ENCODE results near the gene ADAM15. TPM values are rescaled to one million over a fixed set of nuclear protein-coding genes. Genes with fewer than 3 reads are reported as not detected.

Gene ADAM15
- total RNA-seq = 100 to 1,000 TPM; 304 to 327 (median 321) TPM

- WGBS = 0% methylated on average over 1 of the region's 99 CpGs
- TF ChIP-seq CTCF (IDR thresholded peaks at IDR 0.05) (peak; percentile 82 to 96), POLR2A (IDR thresholded peaks at IDR 0.05) (no peak), EP300 (IDR thresholded peaks at IDR 0.05) (no peak), POLR2AphosphoS5 (IDR thresholded peaks at IDR 0.05) (peak in 1 of 3 donors; percentile 71)
- Histone ChIP-seq H3K36me3 (peaks cover 23% of the 10 kb centered on the region), H3K4me1 (peaks cover 46% of the 10 kb centered on the region), H3K4me3 (peak within 1 kb of the TSS; percentile 81), H3K27me3 (no peaks in the 10 kb centered on the region), H3K9me3 (no peaks in the 10 kb centered on the region), H3K27ac (peak within 1 kb of the TSS; percentile 94)
- DNase-seq (ENCODE audit: low spot score in 2 of 2) = peak; percentile 91
Observed at GRCh38 chr1:155050560-155051341, at the start of gene ADAM15. ADAM15 (plus strand) TSS chr1:155051316; CDS start chr1:155051387, 71 bp downstream.

- TF ChIP-seq POLR2AphosphoS5 (IDR thresholded peaks at IDR 0.05) (no peak), EP300 (IDR thresholded peaks at IDR 0.05) (no peak), POLR2A (IDR thresholded peaks at IDR 0.05) (no peak), CTCF (IDR thresholded peaks at IDR 0.05) (no peak)
- Histone ChIP-seq H3K27me3 (no peaks in the 10 kb centered on the region), H3K4me1 (peaks cover 54% of the 10 kb centered on the region), H3K4me3 (peak overlapping the region; percentile 97), H3K9me3 (no peaks in the 10 kb centered on the region), H3K27ac (peak overlapping the region; percentile 96), H3K36me3 (no peaks in the 10 kb centered on the region)
- no peak for DNase-seq (ENCODE audit: low spot score in 2 of 2)
- WGBS = 1% methylated on average over 10 of the region's 11 CpGs
Observed at GRCh38 chr1:155001425-155001674, 49.8 kb upstream of the ADAM15 start.

GRCh38 chr1:155001675-155002463 lies 49.2 kb upstream of the ADAM15 start:
- 2% methylated on average over 33 of the region's 38 CpGs for WGBS
- DNase-seq (ENCODE audit: low spot score in 2 of 2) = peak; percentile 100
- Histone ChIP-seq H3K9me3 (no peaks in the 10 kb centered on the region), H3K27ac (peak overlapping the region; percentile 96), H3K27me3 (no peaks in the 10 kb centered on the region), H3K36me3 (no peaks in the 10 kb centered on the region), H3K4me1 (peaks cover 59% of the 10 kb centered on the region), H3K4me3 (peak overlapping the region; percentile 97)
- TF ChIP-seq POLR2AphosphoS5 (IDR thresholded peaks at IDR 0.05) = peak in 1 of 3 donors; percentile 21
- no peak for TF ChIP-seq POLR2A (IDR thresholded peaks at IDR 0.05)
- TF ChIP-seq EP300 (IDR thresholded peaks at IDR 0.05) = no peak
- peak; percentile 7 to 29 for TF ChIP-seq CTCF (IDR thresholded peaks at IDR 0.05)

GRCh38 chr1:155002464-155003226 lies 48.5 kb upstream of the ADAM15 start, which contains the start of gene ZBTB7B:
ZBTB7B (plus strand) TSS chr1:155002802; CDS start chr1:155014661, 11,859 bp downstream.
- Histone ChIP-seq H3K4me1 (peaks cover 67% of the 10 kb centered on the region), H3K4me3 (peak within 1 kb of the TSS; percentile 97), H3K27me3 (no peaks in the 10 kb centered on the region), H3K27ac (peak within 1 kb of the TSS; percentile 96), H3K9me3 (no peaks in the 10 kb centered on the region), H3K36me3 (no peaks in the 10 kb centered on the region)
- TF ChIP-seq POLR2AphosphoS5 (IDR thresholded peaks at IDR 0.05) (no peak), EP300 (IDR thresholded peaks at IDR 0.05) (no peak), CTCF (IDR thresholded peaks at IDR 0.05) (no peak), POLR2A (IDR thresholded peaks at IDR 0.05) (no peak)
- DNase-seq (ENCODE audit: low spot score in 2 of 2) = no peak
- WGBS = 1% methylated on average over 24 of the region's 35 CpGs

All from suprapubic skin (tissue), 4 donors.